HG03575 (cell line): ENCODE data around the gene PCARE.

ENCODE experiments used
- ATAC-seq: cut with Tn5 transposase; IDR thresholded peaks from one replicate; pipeline ENCODE4 v1.9.1; 2021; ENCODE audit not compliant: unreplicated experiment, insufficient number of reproducible peaks, low FRiP score; ENCODE audit errors: extremely low read depth

Gene PCARE

DNA sequence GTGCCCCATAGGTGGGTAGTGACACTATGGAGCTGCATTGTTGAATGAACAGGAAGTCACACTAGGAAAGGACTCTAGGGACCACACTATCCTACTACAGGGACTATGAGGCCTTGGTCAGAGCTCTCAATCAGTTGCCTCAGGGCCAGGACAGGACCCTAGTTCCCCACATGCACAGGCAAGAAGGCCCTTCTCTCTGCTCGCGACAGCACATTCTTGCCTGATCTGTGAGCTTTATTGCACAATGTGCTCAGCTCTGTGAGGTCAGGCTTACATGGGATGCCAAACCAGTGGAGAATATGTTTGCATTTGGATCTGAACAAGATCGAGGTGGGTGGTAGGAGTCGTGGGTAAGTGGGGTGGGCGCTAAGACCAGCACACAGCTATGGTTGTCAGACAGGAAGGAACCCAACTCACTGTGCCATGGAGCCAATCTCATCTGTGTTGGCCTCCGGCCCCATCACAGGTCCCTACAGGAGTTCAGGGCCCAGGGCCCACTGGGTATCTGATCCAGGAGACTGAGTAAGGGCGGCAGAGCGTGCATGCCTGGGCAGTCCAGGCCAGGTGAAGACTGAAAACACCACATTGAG is 8.0 kb downstream of the PCARE start:
- ATAC-seq = no peak

DNA sequence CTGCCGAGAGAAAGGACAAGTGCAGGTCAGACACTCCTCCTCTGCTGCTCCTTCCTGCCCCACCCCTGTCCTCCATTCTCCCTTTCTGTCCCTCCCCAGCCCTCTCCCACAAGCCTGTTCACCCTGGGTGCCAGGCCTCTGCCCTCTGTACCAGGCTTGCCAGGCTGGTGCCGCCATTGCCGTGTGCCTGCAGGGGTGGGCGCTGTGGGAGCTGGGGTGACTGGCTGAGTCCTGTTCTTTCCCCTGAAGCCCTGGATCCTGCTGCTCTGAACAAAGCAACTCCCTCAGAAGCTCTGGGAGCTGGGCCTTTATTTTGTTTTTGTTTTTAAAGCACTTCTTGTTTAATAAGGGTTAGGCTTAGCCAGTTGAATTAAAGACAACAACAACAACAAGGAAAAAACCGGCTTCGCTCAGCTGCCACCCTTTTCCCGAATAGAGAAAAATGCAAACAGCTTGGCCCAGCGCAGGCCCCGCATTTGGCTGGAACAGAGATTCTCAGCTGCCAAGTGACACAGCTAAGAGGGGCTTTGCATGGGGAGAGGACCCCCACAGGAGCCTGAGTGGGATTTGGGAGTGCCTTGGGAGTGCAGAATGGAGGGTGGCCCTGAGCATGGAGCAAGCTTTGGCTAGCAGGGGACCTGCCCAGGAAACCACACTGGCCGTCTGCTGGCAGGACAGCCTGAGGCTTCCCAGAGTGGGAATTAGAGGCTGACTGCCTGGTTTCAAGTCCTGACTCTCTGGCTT is 9.1 kb downstream of the PCARE start:
- no peak for ATAC-seq

DNA sequence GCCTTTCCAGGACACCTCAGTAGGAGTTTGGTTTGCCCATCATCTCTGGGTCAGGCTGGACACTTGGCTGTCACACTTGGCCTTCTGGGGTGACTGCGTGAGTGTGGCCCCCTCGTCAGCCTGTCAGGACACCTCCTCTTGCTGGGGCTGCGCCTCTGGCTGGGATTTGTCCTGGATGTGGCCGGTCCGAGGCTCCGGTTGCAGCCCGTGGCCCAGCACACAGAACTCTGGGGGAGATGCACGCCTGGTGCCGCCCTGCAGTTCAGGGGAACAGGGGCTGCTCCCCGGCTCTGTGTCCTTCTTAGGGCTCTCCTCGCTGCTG is 9.6 kb downstream of the PCARE start:
- ATAC-seq = no peak

DNA sequence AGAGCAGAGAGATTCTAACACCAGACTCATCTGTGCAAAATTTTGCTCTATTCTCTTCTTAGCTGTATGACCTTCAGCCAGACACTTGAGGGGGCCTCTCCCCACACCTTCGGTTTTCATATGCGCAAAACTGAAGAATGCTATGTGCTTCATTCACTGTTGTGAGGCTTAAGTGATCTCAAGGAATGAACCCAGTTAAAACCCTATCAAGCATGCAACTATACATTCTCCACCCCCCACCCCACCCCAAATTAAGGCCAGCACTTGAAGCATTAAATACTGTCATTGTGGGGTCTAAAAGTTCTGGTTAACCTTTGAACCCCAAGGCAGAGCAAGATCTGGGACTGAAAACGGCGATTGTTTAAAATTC is 10.0 kb downstream of the PCARE start:
- ATAC-seq = no peak

- ATAC-seq = no peak
Measured at GRCh38 chr2:29063646-29064345, 10.5 kb downstream of the PCARE start.

DNA sequence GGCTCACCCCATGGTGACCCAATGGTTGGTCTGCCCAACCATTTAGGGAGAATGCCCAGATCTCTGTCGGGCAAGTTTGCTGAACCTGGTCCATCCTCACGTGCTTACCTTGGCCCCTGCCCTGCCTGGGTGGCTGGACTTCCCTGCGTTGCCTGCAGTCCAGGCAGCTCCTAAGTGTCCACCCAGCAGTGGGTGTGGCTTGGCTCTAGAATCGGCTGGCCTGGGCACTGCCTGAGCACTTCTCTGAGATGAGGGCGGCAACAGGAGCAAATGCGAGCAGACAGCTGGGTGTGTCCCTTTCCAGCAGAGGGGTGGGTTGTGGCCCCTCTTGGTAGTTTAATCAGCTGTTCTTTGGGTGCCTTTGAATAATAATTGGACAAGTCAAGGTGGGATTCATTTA is 11.3 kb downstream of the PCARE start:
- no peak for ATAC-seq

DNA sequence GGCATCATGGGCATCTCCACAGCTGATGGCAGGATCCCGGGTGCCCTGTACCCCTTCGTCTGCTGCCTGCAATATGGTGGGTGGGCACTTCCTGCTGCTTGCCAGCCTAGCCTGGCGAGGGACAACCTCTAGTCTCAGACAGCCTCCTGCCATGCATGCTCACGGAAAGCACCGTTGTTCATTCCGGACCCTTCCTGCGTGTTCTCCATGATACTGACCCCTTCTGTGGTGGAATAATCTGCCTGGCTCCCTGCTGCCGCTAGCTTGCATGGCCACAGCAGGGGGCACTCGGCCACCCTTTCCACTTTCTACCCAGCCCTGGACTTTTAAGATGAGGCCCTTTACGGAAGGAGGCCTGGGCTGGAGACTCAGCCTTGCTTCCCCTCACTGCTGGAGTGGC is 12.0 kb downstream of the PCARE start:
- no peak for ATAC-seq

- ATAC-seq = no peak
Measured at GRCh38 chr2:29061616-29062015, 12.7 kb downstream of the PCARE start.

GRCh38 chr2:29061176-29061575 is 13.1 kb downstream of the PCARE start:
- no peak for ATAC-seq

- no peak for ATAC-seq
Measured at GRCh38 chr2:29060441-29060840, 13.9 kb downstream of the PCARE start.

GRCh38 chr2:29059624-29060023 is 14.7 kb downstream of the PCARE start:
- no peak for ATAC-seq

- no peak for ATAC-seq
Measured at GRCh38 chr2:29057006-29057405, 17.3 kb downstream of the PCARE start.

- no peak for ATAC-seq
Measured at GRCh38 chr2:29056452-29056851, 17.9 kb downstream of the PCARE start.

- ATAC-seq = no peak
Measured at GRCh38 chr2:29055601-29056000, 18.7 kb downstream of the PCARE start.

DNA sequence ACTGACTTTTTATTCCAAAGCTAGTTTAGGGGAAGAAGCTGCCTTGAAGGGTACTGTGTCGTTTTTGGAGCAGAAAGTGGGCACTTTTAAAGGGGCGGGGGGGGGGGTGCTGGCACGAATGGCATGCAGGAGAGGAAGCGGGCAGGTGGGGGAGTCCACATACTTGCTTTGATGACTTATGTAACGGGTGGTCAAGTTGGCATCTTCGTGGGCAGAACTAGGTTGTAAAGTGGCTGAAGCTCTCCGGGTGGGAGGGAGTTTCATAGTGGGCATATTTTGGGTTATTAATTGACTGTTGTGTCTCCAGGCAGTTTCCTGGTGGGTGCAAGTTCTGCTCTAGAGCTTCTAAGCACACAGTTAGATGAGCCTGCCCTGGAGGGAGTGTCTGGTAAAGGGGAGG is 19.9 kb downstream of the PCARE start:
- no peak for ATAC-seq

GRCh38 chr2:29053670-29054400 is 20.5 kb downstream of the PCARE start:
- ATAC-seq = no peak

- no peak for ATAC-seq
Measured at GRCh38 chr2:29053223-29053622, 21.1 kb downstream of the PCARE start.

- ATAC-seq = no peak
Measured at GRCh38 chr2:29052807-29053206, 21.5 kb downstream of the PCARE start.

- no peak for ATAC-seq
Measured at GRCh38 chr2:29051730-29052129, 22.6 kb downstream of the PCARE start.

DNA sequence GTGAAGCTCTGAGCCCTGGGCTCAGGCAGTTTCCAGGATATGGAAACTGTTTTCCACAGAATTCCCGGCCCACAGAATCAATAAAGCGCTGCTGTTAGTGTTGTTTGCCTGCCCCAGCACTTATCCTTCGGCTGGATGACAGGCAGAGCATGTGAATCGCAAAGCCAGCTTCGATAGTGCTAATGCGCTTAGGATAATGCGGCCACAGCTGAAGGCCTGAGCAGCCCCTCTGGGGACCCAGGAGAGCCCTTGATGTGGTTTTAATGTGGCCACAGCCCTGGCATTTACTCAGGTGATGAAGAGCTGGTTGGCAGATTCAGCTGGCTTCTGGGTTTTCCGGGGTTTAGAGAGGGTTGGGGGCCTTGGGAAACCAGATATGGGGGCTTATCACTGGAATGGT is 23.7 kb downstream of the PCARE start:
- ATAC-seq = no peak
